WI38 (cell line): ENCODE data around the gene CBX6.

Source experiments
- H3K4me3 ChIP-seq: 2 replicates; pipeline ENCODE4 v1.5.1; 2011; ENCODE audit warnings: low read depth, mild to moderate bottlenecking, control low read depth, low read length
- TF ChIP-seq, protein P1 (sequence below): IDR thresholded peaks from 2 replicates; pipeline ENCODE4 v1.5.1; 2012; ENCODE audit warnings: low read depth, mild to moderate bottlenecking, control low read depth, low read length

The CBX6 gene

DNA sequence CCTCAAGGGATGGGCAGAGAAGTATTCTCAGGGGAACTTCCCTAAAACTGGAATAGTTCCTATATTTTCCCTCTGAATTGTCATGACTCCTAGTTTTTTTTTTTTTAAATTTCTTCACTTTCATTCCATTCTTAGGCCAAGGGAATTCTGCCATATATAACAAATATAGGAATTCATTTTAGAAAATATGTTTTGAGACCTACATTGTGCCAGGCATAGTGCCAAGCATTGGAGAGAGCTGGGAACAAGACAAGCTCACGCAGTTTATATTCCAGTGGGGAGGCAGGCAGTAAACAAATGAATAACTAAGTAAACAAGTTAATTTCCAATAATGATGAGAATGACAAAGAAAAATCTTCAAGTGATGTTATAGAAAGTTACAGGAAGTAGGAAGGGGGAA, 25.6 kb downstream of the CBX6 start:
- TF ChIP-seq, protein P1, sequence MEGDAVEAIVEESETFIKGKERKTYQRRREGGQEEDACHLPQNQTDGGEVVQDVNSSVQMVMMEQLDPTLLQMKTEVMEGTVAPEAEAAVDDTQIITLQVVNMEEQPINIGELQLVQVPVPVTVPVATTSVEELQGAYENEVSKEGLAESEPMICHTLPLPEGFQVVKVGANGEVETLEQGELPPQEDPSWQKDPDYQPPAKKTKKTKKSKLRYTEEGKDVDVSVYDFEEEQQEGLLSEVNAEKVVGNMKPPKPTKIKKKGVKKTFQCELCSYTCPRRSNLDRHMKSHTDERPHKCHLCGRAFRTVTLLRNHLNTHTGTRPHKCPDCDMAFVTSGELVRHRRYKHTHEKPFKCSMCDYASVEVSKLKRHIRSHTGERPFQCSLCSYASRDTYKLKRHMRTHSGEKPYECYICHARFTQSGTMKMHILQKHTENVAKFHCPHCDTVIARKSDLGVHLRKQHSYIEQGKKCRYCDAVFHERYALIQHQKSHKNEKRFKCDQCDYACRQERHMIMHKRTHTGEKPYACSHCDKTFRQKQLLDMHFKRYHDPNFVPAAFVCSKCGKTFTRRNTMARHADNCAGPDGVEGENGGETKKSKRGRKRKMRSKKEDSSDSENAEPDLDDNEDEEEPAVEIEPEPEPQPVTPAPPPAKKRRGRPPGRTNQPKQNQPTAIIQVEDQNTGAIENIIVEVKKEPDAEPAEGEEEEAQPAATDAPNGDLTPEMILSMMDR: no peak
- no peak overlapping the region for H3K4me3 ChIP-seq

DNA sequence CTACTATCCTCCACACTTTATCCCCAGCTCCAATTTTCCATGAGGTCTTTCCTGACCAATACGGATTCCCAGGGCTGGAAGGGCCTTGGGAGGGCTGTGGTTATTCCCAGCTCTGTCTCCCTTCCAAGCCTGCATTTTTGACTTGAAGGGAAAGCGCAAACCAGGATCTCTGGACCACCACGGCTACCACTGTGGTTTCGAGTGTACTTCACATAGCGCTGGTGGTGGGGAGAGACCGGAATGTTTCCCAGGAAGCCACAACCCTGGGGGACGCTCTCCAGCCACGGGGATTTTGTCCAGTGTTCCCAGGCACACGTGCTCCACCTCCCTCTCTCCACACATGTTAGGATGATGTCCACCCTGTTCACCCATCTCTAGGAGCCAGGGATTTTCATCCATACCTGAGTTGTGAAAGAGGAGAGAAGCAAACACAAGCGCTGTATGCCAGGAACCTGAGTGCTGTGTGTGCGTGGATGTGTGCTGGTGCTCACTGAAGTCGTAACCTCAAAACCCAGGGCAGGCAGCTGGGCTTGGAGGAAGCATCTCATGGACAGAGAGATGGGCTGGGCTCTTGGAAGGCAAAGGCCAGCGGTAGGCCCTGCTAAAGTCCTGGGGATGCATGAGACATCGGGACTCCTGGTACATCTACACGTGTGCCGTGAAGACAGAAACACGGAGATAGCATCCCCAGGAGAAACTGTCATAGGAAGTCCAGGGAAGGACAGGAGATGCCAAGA, 26.8 kb downstream of the CBX6 start:
- H3K4me3 ChIP-seq: no peak overlapping the region

DNA sequence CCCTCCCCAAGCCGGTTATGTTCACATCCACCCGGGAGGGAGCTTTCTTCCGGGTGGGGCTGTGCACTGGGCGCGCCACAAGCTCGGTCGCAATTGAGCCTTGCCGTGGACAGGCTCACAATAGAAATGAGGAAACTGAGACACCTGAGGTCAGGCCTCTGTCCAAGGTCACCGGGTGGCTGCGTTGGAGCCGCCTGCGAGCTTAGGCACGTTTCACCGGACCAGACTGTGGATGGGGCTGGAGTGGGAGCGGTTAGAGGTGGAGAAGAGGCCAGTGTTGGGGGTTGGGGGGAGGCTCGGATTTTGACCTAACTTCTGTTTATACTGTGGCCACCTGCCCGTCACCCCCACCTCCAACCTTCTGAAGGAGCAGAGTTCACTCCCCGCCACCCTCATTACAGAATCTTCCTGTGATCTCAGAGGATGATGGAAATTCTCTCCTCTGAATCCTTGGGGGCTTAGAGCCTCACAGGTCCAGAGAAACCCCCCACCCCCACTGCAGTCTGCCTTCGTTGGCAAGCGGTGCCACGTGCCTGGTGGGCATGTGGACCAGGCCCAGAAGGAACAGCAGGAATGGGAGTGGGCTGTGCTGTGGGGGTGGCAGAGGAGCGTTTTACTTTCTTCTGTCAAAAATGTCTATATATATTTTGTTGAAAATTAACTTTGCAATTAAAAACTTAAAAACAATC, 27.6 kb downstream of the CBX6 start:
- H3K4me3 ChIP-seq: no peak overlapping the region
- TF ChIP-seq, protein P1: no peak

More for the DNA sequence above, 26.8 kb downstream of the CBX6 start:
- TF ChIP-seq, protein P1: no peak

DNA sequence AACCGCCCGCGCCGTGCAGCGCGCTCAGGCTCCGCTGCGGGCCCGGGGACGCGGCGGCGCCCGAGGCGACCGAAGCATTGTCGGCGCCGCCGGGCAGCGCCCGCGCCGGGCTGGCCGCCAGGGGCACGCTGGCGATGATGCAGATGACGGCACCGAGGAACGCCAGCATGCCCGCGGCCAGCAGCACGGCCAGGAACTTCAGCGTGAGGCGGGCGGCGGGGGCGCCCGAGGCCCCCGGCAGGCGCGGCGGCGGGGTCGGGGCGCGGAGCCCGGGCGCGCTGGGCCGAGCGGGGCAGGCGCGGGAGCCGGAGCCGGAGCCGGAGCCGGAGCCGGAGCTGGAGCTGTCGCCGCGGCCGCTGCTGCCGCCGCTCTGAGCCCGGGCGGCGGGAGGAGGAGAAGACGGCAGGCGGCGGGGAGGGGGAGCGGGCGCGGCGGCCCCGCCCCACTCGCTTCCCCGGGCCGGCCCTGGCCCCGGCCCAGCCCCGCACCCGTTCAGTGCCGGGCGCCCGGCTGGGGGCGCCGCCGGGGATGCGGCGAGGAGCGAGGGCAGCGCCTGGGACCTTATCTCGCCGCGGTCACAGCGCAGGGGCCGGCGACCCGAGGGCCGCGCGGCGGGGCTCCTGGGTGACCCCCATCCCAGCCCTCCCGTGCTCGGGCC, 28.2 kb downstream of the CBX6 start, which contains the start of gene NPTXR:
Gene NPTXR (minus strand): TSS at position 372 of the 658 bp plus-strand sequence.
- no peak within 1 kb of the TSS for H3K4me3 ChIP-seq
- TF ChIP-seq, protein P1: no peak

DNA sequence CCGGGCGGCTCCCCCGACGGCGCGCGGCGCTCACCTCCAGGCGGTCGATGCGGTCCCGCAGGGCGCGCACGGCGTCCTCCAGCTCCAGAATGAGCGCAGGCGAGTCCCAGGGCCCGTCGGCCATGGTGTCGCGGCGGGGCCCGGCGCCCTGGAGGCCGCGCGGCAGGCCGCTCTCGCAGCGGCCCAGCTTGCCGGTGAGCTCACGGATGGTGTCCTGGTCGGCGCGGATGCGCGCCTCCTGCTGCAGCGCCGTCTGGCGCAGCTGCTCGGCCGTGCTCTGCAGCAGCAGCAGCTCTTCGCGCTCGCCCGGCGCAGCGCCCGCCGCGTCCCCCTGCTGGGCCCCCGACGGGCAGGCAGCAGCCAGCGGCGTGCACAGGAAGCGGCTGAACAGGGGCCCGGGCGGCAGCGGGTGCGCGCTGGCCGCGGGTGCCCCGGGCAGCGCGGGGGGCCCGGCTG, 28.8 kb downstream of the CBX6 start:
- TF ChIP-seq, protein P1: peak; percentile 8; the same call in 1 of the 2 replicates
- no peak overlapping the region for H3K4me3 ChIP-seq

DNA sequence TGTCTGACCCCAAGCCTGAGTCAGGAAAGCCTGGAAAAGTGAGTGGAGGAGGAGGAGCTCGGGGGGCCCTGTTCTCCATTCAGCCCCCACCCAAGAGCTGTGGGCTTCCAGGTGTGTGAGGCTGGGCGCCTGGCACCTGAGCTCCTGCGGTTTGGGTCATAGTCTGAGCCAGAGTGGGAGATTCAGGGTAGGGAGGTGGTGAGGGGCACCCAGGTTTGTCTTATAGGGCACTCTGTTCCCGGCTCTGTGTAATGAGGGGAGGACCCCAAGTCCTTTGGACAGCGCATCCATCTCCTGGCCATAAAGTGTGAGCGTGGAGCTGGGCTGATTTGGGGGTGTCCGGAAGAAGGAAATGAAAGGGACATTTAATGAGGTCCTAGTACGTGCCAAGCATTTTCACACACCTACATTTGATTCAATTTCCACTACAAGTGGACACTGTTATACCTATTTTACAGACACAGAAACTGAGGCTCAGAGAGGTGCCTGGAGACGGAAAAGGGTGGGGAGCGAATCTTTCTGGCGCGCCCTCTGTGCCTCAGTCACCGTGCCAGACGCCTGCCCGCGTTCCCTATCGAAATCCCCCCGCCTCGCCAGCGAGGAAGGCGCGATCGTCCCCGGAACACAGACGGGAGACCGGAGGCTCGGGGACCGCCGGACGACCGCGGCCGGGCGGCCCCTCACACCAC, 29.4 kb downstream of the CBX6 start:
- no peak overlapping the region for H3K4me3 ChIP-seq
- TF ChIP-seq, protein P1: no peak
